DND-41 (cell line): ENCODE data around the gene TET3.

ENCODE experiments used
- EZH2 ChIP-seq: IDR thresholded peaks from 3 replicates; pipeline ENCODE4 v1.6.1; 2012; ENCODE audit warnings: borderline replicate concordance, low read depth, mild to moderate bottlenecking, moderate library complexity, low read length, inconsistent platforms; ENCODE audit not compliant: severe bottlenecking
- TF ChIP-seq, protein P1 (sequence below): IDR thresholded peaks from 2 replicates; pipeline ENCODE4 v1.5.1; 2012; ENCODE audit warnings: borderline replicate concordance, low read length, moderate library complexity, mild to moderate bottlenecking; ENCODE audit not compliant: poor library complexity, severe bottlenecking; ENCODE audit errors: extremely low read depth

DNA sequence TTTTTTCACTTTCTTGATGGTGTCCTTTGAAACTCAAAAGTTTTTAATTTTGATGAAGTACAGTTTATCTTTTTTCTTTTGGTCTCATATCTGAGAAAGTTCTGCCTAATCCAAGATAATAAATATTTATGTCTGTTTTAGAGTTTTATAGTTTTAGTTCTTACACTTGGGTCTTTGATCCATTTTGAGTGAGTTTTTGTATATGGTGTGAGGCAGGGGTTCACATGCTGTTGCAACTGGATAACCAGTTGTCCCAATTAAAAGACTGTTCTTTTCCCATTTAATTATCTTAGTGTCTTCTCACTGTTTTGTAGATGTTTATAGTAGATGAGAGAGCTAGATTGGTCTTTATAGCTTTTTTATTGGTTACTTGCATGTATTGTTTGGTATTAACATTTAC, 43.6 kb downstream of the TET3 start:
- TF ChIP-seq, protein P1, sequence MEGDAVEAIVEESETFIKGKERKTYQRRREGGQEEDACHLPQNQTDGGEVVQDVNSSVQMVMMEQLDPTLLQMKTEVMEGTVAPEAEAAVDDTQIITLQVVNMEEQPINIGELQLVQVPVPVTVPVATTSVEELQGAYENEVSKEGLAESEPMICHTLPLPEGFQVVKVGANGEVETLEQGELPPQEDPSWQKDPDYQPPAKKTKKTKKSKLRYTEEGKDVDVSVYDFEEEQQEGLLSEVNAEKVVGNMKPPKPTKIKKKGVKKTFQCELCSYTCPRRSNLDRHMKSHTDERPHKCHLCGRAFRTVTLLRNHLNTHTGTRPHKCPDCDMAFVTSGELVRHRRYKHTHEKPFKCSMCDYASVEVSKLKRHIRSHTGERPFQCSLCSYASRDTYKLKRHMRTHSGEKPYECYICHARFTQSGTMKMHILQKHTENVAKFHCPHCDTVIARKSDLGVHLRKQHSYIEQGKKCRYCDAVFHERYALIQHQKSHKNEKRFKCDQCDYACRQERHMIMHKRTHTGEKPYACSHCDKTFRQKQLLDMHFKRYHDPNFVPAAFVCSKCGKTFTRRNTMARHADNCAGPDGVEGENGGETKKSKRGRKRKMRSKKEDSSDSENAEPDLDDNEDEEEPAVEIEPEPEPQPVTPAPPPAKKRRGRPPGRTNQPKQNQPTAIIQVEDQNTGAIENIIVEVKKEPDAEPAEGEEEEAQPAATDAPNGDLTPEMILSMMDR: no peak
- TF ChIP-seq EZH2: no peak
